Stimulated activated CD8-positive, alpha-beta memory T cell treated with anti-CD3 and anti-CD28 coated beads, Interleukin-15, amount 100 ng/mL, for 4 hours (primary cell): Measurements from ENCODE around the gene KSR1.

Experiments
- DNase-seq, 2 donors: peaks; one replicate each; pipeline ENCODE4 v3.0.0-alpha.2; 2020; ENCODE audit warnings: low read depth in 2 of 2

KSR1 gene

DNA sequence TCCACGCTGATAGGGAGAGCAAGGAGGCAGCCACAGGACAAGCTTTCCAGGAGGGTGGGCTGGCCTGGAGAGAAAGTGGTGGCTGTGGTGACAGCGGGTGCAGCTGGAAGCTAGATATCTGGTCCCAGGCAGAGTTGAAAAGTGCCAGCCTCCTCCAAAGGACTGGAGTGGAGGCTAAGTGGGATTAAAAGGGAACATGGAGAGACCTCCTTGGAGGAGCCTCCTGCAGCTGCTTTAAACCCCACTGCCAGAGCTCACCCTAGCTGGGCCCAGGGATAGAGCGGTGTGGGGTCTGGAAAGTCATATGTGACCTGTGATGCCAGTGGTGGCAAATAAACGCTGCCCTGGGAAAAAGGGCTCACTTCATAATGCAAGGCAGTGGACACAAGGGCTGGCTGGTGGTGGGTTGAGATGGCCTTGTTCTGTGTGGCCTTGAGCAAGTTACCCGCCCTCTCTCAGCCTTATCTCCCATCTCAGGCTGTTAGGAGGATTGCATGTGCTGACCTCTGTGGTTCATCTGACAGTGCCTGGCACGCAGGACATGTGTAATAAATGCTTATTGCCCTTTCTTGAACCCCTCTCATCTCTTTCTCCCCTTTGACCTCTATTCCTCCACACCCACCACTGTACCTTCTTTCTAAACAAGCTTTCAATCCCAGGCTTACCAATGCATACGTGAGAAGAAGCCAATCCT lies 113.8 kb downstream of the KSR1 start:
- no peak for DNase-seq

GRCh38 chr17:27570578-27570914 lies 114.3 kb downstream of the KSR1 start:
- no peak for DNase-seq

DNA sequence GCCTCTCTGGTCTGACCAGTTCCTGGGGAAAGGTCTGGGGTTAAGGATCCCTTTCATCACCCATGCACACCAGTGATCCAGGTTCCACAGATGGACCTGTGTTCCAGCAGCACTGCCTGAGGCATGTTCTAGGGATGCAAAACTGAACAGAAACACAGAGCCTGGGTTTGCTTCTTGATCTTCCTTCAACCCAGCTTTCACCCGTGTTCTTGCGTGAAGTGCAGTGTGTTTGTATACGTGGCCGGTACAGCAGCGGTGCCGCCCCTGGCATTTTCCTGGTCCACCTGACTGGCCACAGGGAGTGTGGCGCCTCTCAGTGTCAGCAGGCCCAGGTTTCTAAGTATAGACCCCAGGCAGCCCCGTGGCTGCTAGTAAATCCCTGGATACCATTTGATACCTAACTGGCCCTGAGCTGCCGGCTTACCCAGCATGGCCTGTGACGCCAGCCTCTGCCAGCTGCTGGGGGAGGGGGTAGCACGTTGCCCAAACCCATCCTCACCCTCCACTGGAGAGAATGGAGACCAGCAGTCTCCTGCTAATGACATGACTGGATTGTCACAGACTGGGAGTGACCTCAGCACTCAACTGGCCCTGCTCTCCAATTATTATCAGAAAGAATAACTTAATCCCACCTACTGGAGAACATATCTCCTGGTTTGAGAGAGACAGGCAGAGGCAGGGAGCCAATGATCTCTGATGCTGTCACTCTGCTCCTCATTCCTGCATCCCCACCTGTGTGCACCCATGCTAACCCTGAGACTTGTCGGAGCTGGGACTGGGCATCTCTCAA lies 115.5 kb downstream of the KSR1 start:
- DNase-seq, result no peak

DNA sequence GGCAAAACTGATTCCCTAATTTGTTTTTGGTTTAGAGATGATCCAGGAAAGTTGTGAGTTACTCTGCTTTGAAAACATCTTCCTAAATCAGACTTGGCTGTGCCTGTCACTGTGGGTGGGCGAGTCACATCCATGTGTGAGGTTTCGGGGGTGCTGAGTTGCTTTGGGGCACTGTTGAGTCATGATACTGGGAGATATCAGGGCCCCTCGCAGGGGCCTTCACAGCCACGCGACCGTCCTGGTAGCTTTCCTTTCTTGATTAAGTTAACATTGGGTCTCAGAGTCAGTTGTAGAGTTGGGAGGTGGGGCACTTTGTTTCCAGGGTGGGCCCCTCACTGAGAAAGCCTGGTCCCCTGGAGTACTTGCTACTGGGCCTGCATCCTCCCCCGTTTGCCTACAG lies 116.4 kb downstream of the KSR1 start:
- DNase-seq, result peak in 1 of 2 donors; percentile 16

DNA sequence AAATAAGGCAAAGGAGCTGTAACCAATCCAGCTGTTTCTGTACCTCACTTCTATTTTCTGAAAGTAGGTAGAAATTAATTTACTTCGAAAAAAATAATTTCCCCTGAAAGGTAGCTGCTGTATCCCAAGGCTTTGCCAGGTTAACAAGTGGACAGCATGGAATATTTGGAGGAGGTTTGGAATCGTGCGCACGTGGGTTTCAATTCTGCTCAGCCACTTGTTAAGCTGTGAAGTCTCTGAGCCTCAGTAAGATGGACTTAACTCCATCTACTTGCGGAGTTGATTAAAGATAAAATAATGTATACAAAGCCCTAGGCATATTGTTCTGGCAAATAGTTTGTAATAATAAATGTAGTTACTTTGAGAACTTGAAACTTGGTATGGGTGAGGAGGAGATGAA lies 117.3 kb downstream of the KSR1 start:
- no peak for DNase-seq

- DNase-seq, result no peak
Measured at GRCh38 chr17:27573971-27574525, 117.8 kb downstream of the KSR1 start.

- no peak for DNase-seq
Measured at GRCh38 chr17:27575096-27575911, 119.1 kb downstream of the KSR1 start.

- DNase-seq, result no peak
Measured at GRCh38 chr17:27575912-27576252, 119.6 kb downstream of the KSR1 start.

- DNase-seq, result no peak
Measured at GRCh38 chr17:27576477-27577083, 120.3 kb downstream of the KSR1 start.

DNA sequence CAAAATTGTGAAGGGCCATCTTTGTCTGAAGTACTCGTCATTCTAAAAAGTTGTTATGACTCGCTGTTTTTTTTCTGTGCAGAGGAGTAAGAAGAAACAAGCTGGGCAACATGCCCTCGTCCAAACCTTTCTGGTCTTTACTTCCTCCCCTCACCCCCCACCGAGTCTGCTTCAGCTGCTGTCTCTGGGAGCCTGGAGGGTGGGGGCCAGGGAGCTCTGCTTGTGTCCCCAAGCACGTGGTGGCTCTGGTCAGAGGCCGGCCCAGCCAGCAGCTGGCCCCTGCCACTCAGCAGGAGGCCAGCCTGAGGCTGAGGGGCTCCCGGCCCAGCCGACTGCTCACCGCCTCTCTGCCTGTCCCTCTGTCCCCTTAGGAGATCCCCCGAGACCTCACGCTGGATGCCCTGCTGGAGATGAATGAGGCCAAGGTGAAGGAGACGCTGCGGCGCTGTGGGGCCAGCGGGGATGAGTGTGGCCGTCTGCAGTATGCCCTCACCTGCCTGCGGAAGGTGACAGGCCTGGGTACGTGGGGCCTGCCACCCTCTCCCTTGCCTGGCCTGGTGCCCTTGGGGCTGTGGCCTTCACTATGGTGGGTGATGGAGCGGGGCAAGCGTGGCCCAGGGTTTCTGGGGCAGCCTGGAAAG lies 121.0 kb downstream of the KSR1 start:
- DNase-seq, result no peak

DNA sequence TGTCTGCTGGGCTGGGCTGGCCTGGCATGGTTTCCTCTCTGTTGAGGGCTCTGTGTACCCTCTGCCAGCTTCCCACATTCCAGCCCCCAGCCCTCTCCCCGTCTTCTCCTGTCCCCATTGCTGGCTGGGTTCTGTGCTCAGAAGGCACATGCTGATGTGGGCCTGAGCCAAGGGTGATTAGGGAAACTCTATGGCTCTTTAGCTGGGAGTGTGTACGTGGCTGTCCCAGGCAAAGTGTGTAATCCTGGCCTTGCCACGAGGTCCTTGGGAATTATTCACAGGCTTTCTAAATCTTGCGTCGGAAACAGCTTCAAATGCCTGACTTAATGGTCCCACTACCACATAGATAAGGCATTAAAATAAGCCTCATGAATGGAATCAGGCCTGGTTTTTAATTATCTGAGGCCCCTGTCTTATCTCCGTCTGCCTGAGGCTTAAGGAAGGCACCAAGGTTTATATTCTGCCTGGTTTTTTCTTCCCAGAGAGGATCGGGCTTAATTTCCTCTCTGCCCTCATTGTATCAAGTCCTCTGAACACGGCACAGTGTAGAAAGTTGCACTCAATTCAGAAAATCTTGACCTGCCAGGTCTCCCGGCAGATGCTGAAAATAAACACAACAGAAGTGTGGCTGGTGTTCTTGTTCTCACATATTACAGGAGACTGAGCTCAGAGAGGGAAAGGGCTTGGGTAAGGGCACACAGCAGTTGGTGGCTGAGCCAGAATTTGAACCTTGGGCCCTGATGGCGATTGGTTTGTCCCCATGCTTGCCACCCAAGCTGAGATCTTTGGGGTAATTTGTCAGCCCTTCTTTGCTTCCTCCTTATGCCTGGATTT lies 121.9 kb downstream of the KSR1 start:
- DNase-seq, result no peak

DNA sequence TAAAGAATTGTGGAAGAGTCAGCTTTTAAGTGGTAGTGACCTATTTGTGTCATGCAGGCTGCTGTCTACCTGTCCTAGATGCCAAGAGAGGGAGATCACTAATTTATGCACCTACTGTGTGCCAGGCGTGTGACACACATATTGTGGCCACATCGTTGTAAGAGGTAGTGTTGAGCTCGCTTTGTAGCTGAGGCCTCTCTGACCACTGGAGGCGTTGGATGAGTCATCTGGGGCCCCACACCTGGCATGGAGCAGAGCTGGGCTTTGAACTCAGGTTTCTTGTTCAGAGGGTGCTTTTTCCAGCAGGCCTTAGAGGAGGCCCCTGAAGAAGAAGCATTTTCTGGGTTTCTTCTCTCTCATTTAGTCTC lies 122.5 kb downstream of the KSR1 start:
- no peak for DNase-seq

GRCh38 chr17:27579304-27579703 lies 123.1 kb downstream of the KSR1 start:
- no peak for DNase-seq

- no peak for DNase-seq
Measured at GRCh38 chr17:27579897-27580321, 123.7 kb downstream of the KSR1 start.

DNA sequence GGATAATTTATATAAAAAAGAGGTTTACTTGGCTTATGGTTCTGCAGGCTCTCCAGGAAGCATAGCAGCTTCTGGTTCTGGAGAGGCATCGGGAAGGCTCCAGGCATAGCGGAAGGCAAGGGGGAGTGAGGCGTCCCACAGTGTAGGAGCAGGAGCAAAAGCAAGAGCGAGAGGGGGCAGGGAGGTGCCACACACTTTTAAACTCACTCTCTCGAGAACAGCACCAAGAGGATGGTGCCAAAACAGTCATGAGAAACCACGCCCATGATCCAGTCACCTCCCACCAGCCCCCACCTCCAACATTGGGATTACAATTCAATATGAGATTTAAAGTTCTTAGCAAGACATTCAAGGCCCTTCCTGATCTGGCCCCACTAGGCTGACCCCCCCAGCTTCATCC lies 124.8 kb downstream of the KSR1 start:
- DNase-seq, result no peak

DNA sequence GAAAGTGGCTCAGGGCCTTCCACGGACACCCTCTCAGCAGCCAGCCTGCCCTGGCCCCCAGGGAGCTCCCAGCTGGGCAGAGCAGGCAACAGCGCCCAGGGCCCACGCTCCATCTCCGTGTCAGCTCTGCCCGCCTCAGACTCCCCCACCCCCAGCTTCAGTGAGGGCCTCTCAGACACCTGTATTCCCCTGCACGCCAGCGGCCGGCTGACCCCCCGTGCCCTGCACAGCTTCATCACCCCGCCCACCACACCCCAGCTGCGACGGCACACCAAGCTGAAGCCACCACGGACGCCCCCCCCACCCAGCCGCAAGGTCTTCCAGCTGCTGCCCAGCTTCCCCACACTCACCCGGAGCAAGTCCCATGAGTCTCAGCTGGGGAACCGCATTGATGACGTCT lies 126.4 kb downstream of the KSR1 start:
- no peak for DNase-seq

DNA sequence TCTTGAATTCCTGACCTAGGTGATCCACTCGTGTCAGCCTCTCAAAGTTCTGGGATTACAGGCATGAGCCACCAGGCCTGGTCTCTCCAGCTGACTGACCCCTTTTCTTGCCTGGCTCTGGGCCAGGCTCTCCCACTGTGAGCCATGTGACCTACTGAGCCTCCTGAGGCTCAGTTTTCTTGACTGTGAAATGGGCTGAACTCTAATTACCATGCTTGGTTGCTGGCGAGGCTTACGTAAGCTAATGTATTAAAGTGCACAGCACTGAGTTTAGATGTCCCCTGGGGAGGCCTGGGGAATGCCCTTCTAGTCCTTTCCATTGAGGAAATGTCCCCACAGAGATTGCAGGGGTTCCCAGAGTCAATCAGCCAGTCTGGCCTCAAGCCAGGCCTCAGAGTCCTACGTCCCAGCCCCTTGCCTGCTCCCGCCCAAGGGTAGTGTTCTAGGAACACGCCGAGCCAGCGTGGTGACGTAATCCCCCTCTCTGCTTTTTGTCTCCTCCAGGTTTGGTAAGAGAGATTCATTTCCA lies 129.0 kb downstream of the KSR1 start:
- DNase-seq, result no peak

- no peak for DNase-seq
Measured at GRCh38 chr17:27585792-27586191, 129.5 kb downstream of the KSR1 start.

GRCh38 chr17:27586203-27586721 lies 130.0 kb downstream of the KSR1 start:
- no peak for DNase-seq

DNA sequence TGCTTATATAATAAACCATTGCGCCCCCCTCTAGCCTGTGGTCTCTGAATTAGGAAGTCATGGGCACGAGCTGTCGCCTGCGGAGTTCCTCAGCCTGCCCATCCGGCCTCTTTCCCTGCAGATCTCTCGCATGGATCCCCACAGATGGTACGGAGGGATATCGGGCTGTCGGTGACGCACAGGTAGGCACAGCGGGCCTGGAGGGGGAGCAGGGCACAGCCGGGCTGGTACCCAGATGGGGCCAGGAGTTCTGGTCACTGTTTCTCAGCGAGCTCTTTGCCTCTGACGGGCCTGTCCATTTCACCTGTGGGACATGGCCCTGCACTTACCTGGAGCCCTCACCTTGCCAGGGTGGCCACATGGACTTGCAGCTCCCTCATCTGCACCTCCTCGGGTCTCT lies 132.1 kb downstream of the KSR1 start:
- DNase-seq, result no peak
